ENCODE results near the gene TMEM186. TPM values are rescaled to one million over a fixed set of nuclear protein-coding genes. Genes with fewer than 3 reads are reported as not detected.
A peak's percentile ranks its signal among the peaks of the same experiment; 100 is the strongest.

Gene TMEM186
- total RNA-seq, 4 donors from 2014 or later = 7.5 to 11.2 (median 10.8) TPM

GRCh38 chr16:8781797-8782196, 15.6 kb downstream of the TMEM186 start:
- TF ChIP-seq POLR2A (IDR thresholded peaks at IDR 0.05) = no peak
- TF ChIP-seq, protein P1, sequence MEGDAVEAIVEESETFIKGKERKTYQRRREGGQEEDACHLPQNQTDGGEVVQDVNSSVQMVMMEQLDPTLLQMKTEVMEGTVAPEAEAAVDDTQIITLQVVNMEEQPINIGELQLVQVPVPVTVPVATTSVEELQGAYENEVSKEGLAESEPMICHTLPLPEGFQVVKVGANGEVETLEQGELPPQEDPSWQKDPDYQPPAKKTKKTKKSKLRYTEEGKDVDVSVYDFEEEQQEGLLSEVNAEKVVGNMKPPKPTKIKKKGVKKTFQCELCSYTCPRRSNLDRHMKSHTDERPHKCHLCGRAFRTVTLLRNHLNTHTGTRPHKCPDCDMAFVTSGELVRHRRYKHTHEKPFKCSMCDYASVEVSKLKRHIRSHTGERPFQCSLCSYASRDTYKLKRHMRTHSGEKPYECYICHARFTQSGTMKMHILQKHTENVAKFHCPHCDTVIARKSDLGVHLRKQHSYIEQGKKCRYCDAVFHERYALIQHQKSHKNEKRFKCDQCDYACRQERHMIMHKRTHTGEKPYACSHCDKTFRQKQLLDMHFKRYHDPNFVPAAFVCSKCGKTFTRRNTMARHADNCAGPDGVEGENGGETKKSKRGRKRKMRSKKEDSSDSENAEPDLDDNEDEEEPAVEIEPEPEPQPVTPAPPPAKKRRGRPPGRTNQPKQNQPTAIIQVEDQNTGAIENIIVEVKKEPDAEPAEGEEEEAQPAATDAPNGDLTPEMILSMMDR (IDR thresholded peaks at IDR 0.05) = no peak
- intact Hi-C loops (cut with DNase I; ENCODE audit: low total_unique reads) = no loop called here

GRCh38 chr16:8777217-8777616, 20.2 kb downstream of the TMEM186 start:
- 91 to 98% methylated on average over 7 of the region's 7 CpGs for WGBS, 2 donors
- no peak overlapping the region for H3K4me3 ChIP-seq (ENCODE audit: low read depth, poor library complexity, severe bottlenecking)
- no peak for DNase-seq (ENCODE audit: low spot score in 2 of 2)
- intact Hi-C loops (cut with DNase I; ENCODE audit: low total_unique reads) = no loop called here
- TF ChIP-seq POLR2A (IDR thresholded peaks at IDR 0.05) = no peak
- TF ChIP-seq, protein P1 (IDR thresholded peaks at IDR 0.05) = no peak

More at GRCh38 chr16:8781797-8782196, 15.6 kb downstream of the TMEM186 start:
- WGBS, 2 donors = 95 to 98% methylated on average over 8 of the region's 8 CpGs
- DNase-seq (ENCODE audit: low spot score in 2 of 2) = no peak
- no peak overlapping the region for H3K4me3 ChIP-seq (ENCODE audit: low read depth, poor library complexity, severe bottlenecking)

DNA sequence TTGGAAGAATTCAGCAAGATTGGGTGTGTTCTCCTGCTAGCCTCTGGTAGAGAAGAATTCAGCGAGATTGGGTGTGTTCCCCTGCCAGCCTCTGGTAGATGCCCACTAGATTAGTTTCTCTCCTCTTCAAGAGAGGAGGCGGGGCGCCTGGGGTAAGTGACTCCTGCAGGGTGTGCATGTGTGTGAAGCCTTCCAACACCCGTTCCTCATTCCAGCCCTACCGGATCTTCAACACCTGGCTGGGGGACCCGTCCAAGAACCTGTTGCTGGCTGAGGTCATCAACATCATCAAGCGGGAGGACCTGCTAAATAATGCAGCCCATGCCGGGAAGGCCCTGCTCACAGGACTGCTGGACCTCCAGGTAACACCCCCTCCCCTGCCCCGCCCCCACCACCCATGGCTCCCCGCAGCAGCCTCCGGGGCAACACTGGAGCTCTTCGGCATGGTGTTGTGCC, 21.3 kb downstream of the TMEM186 start:
- intact Hi-C loops (cut with DNase I; ENCODE audit: low total_unique reads) = no loop called here
- 62 to 72% methylated on average over 5 to 12 of the region's 12 CpGs for WGBS, 2 donors
- TF ChIP-seq, protein P1 (IDR thresholded peaks at IDR 0.05) = no peak
- TF ChIP-seq POLR2A (IDR thresholded peaks at IDR 0.05) = no peak
- no peak overlapping the region for H3K4me3 ChIP-seq (ENCODE audit: low read depth, poor library complexity, severe bottlenecking)
- peak in 1 of 2 donors; percentile 40 for DNase-seq (ENCODE audit: low spot score in 2 of 2)

- TF ChIP-seq POLR2A (IDR thresholded peaks at IDR 0.05) = no peak
- TF ChIP-seq, protein P1 (IDR thresholded peaks at IDR 0.05) = no peak
- H3K4me3 ChIP-seq (ENCODE audit: low read depth, poor library complexity, severe bottlenecking) = no peak overlapping the region
- DNase-seq (ENCODE audit: low spot score in 2 of 2) = no peak
- intact Hi-C loops (cut with DNase I; ENCODE audit: low total_unique reads) = no loop called here
- 81 to 93% methylated on average over 1 of the region's 1 CpG for WGBS, 2 donors
These were observed 22.1 kb downstream of the TMEM186 start for GRCh38 chr16:8775359-8775758.

- WGBS, 2 donors = 91 to 95% methylated on average over 11 of the region's 11 CpGs
These were observed 23.2 kb downstream of the TMEM186 start for GRCh38 chr16:8774208-8774607.

More at GRCh38 chr16:8774208-8774607, 23.2 kb downstream of the TMEM186 start:
- TF ChIP-seq, protein P1 (IDR thresholded peaks at IDR 0.05) = no peak
- intact Hi-C loops (cut with DNase I; ENCODE audit: low total_unique reads) = no loop called here
- DNase-seq (ENCODE audit: low spot score in 2 of 2) = no peak
- no peak overlapping the region for H3K4me3 ChIP-seq (ENCODE audit: low read depth, poor library complexity, severe bottlenecking)

All from lower leg skin (tissue), 4 donors.